ENCODE results near the gene ATP6V1E1. TPM values are rescaled to one million over a fixed set of nuclear protein-coding genes. Genes with fewer than 3 reads are reported as not detected.

The ATP6V1E1 gene
- total RNA-seq, 1 donor: 147 TPM

DNA sequence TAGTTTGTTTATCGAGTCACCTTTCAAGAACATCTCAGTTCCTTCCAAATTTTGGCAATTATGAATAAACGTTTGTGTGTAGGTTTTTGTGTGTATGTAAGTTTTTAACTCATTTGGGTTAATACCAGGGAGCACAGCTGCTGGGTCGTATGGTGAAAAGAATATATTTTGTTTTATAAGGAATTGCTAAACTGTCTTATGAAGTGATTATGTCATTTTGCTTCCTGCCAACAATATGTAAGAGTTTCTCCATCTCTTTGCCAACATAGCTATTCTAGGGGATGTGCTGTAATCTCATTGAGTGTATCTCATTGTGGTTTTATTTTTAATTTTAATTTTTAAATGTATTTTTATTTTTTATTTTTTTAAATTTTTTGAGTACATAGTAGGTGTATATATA lies 37.3 kb upstream of the ATP6V1E1 start:
- Histone ChIP-seq H3K27me3 (ENCODE audit: insufficient read depth, low read length) (no peaks in the 10 kb centered on the region), H3K36me3 (ENCODE audit: insufficient read depth, low read length) (peaks cover 17% of the 10 kb centered on the region), H3K9me3 (ENCODE audit: low read depth, low read length) (no peaks in the 10 kb centered on the region), H2AFZ (ENCODE audit: low read length) (no peak overlapping the region), H3K79me2 (ENCODE audit: insufficient read depth, low read length) (peaks cover 23% of the 10 kb centered on the region), H3K27ac (ENCODE audit: low read depth, low read length) (no peak overlapping the region), H3K4me1 (ENCODE audit: insufficient read depth, low read length) (no peaks in the 10 kb centered on the region), H3K4me2 (ENCODE audit: insufficient read depth, low read length) (no peak overlapping the region), H4K20me1 (ENCODE audit: insufficient read depth, low read length) (no peaks in the 10 kb centered on the region), H3K4me3 (ENCODE audit: insufficient read depth, low read length) (no peak overlapping the region)
- no peak for DNase-seq (ENCODE audit: insufficient read length, low spot score, missing footprints)
- TF ChIP-seq, protein P1, sequence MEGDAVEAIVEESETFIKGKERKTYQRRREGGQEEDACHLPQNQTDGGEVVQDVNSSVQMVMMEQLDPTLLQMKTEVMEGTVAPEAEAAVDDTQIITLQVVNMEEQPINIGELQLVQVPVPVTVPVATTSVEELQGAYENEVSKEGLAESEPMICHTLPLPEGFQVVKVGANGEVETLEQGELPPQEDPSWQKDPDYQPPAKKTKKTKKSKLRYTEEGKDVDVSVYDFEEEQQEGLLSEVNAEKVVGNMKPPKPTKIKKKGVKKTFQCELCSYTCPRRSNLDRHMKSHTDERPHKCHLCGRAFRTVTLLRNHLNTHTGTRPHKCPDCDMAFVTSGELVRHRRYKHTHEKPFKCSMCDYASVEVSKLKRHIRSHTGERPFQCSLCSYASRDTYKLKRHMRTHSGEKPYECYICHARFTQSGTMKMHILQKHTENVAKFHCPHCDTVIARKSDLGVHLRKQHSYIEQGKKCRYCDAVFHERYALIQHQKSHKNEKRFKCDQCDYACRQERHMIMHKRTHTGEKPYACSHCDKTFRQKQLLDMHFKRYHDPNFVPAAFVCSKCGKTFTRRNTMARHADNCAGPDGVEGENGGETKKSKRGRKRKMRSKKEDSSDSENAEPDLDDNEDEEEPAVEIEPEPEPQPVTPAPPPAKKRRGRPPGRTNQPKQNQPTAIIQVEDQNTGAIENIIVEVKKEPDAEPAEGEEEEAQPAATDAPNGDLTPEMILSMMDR (IDR thresholded peaks at IDR 0.05; ENCODE audit: extremely low read depth, low read depth, low read length): no peak

- TF ChIP-seq, protein P1 (IDR thresholded peaks at IDR 0.05; ENCODE audit: extremely low read depth, low read depth, low read length): no peak
- no peaks in the 10 kb centered on the region for H3K4me1 ChIP-seq (ENCODE audit: insufficient read depth, low read length)
- H2AFZ ChIP-seq (ENCODE audit: low read length): no peak overlapping the region
- peaks cover 19% of the 10 kb centered on the region for H3K79me2 ChIP-seq (ENCODE audit: insufficient read depth, low read length)
- peaks cover 22% of the 10 kb centered on the region for H3K36me3 ChIP-seq (ENCODE audit: insufficient read depth, low read length)
- no peak overlapping the region for H3K4me2 ChIP-seq (ENCODE audit: insufficient read depth, low read length)
- no peaks in the 10 kb centered on the region for H3K27me3 ChIP-seq (ENCODE audit: insufficient read depth, low read length)
- H3K4me3 ChIP-seq (ENCODE audit: insufficient read depth, low read length): no peak overlapping the region
- H3K9me3 ChIP-seq (ENCODE audit: low read depth, low read length): no peaks in the 10 kb centered on the region
- H3K27ac ChIP-seq (ENCODE audit: low read depth, low read length): no peak overlapping the region
- no peak for DNase-seq (ENCODE audit: insufficient read length, low spot score, missing footprints)
- H4K20me1 ChIP-seq (ENCODE audit: insufficient read depth, low read length): no peaks in the 10 kb centered on the region
These were observed 36.7 kb upstream of the ATP6V1E1 start for GRCh38 chr22:17665248-17665647.

DNA sequence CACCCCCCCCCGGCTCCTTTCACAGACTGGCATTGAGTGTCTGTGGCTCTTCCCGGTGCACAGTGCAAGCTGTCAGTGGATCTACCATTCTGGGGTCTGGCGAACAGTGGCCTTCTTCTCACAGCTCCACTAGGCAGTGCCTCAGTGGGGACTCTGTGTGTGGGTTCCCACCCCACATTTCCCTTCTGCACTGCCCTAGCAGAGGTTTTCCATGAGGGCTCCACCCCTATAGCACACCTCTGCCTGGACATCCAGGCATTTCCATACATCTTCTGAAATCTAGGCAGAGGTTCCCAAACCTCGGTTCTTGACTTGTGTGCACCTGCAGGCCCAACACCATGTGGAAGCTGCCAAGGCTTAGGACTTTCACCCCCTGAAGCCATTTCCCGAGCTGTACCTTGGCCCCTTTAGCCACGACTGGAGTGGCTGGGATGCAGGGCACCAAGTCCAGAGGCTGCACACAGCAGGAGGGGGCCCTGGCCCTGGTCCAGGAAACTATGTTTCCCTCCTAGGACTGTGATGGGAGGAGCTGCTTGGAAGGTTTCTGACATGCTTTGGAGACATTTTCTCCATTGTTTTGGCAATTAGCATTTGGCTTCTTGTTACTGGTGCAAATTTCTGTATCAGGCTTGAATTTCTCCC lies 36.0 kb upstream of the ATP6V1E1 start:
- Histone ChIP-seq H3K36me3 (ENCODE audit: insufficient read depth, low read length) (peaks cover 29% of the 10 kb centered on the region), H2AFZ (ENCODE audit: low read length) (no peak overlapping the region), H3K27me3 (ENCODE audit: insufficient read depth, low read length) (no peaks in the 10 kb centered on the region)

DNA sequence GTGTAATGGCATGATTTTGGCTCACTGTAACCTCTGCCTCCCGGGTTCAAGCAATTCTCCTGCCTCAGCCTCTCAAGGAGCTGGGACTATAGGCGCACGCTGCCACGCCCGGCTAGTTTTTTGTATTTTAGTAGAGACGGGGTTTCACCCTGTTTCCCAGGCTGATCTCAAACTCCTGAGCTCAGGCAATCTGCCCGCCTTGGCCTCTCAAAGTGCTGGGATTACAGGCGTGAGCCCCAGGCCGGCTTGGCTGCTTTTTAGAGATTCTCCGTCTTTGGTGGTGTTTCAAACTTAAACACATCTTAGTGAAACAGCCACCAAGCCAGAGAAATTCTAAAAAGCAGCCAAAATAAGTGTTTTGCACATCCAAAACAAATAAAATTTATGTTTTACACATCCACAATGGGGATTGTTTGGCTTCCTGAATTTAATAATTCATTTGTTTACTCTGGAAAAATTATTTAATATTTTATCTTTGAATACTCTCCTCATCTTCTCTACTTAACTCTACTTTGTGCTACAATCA lies 28.4 kb upstream of the ATP6V1E1 start:
- Histone ChIP-seq H3K27me3 (ENCODE audit: insufficient read depth, low read length) (no peaks in the 10 kb centered on the region), H3K4me1 (ENCODE audit: insufficient read depth, low read length) (no peaks in the 10 kb centered on the region), H3K27ac (ENCODE audit: low read depth, low read length) (no peak overlapping the region), H3K36me3 (ENCODE audit: insufficient read depth, low read length) (peaks cover 28% of the 10 kb centered on the region), H4K20me1 (ENCODE audit: insufficient read depth, low read length) (no peaks in the 10 kb centered on the region), H3K4me2 (ENCODE audit: insufficient read depth, low read length) (no peak overlapping the region), H2AFZ (ENCODE audit: low read length) (no peak overlapping the region), H3K79me2 (ENCODE audit: insufficient read depth, low read length) (peaks cover 17% of the 10 kb centered on the region), H3K9me3 (ENCODE audit: low read depth, low read length) (no peaks in the 10 kb centered on the region), H3K4me3 (ENCODE audit: insufficient read depth, low read length) (no peak overlapping the region)
- TF ChIP-seq, protein P1 (IDR thresholded peaks at IDR 0.05; ENCODE audit: extremely low read depth, low read depth, low read length): no peak
- DNase-seq (ENCODE audit: insufficient read length, low spot score, missing footprints): no peak

More for the DNA sequence above, 36.0 kb upstream of the ATP6V1E1 start:
- H3K27ac ChIP-seq (ENCODE audit: low read depth, low read length): no peak overlapping the region
- H3K4me1 ChIP-seq (ENCODE audit: insufficient read depth, low read length): no peaks in the 10 kb centered on the region
- no peak for DNase-seq (ENCODE audit: insufficient read length, low spot score, missing footprints)
- no peak overlapping the region for H3K4me2 ChIP-seq (ENCODE audit: insufficient read depth, low read length)
- no peaks in the 10 kb centered on the region for H3K9me3 ChIP-seq (ENCODE audit: low read depth, low read length)
- TF ChIP-seq, protein P1 (IDR thresholded peaks at IDR 0.05; ENCODE audit: extremely low read depth, low read depth, low read length): no peak
- H3K79me2 ChIP-seq (ENCODE audit: insufficient read depth, low read length): peaks cover 20% of the 10 kb centered on the region
- no peaks in the 10 kb centered on the region for H4K20me1 ChIP-seq (ENCODE audit: insufficient read depth, low read length)
- no peak overlapping the region for H3K4me3 ChIP-seq (ENCODE audit: insufficient read depth, low read length)
